Hepatocyte (in vitro differentiated cells): ENCODE results near the gene THSD4. TPM values are rescaled to one million over a fixed set of nuclear protein-coding genes. Genes with fewer than 3 reads are reported as not detected.

Experiments
- DNase-seq: peaks from one replicate; pipeline ENCODE4 v3.0.0-alpha.2; 2016; ENCODE audit warnings: low spot score
- H2AFZ ChIP-seq: fragments of 200-600 bp; sonication (generic); 2 replicates; pipeline ENCODE4 v1.6.0; 2016; ENCODE audit warnings: antibody characterized with exemption, mild to moderate bottlenecking
- H3K27ac ChIP-seq: fragments of 200-600 bp; sonication (generic); 2 replicates; pipeline ENCODE4 v1.5.1; 2016; ENCODE audit warnings: mild to moderate bottlenecking
- H3K27me3 ChIP-seq: fragments of 200-600 bp; sonication (generic); 2 replicates; pipeline ENCODE4 v1.6.1; 2016
- H3K36me3 ChIP-seq: fragments of 200-600 bp; sonication (generic); replicated peaks from 2 replicates; pipeline ENCODE4 v1.5.1; 2016; ENCODE audit warnings: low read depth; ENCODE audit not compliant: insufficient read depth
- H3K4me1 ChIP-seq: fragments of 200-600 bp; sonication (generic); 2 replicates; pipeline ENCODE4 v1.5.1; 2016; ENCODE audit warnings: mild to moderate bottlenecking, moderate library complexity; ENCODE audit not compliant: insufficient read depth
- H3K4me2 ChIP-seq: fragments of 200-600 bp; sonication (generic); 2 replicates; pipeline ENCODE4 v1.6.0; 2016
- H3K4me3 ChIP-seq: fragments of 200-600 bp; sonication (generic); 2 replicates; pipeline ENCODE4 v1.5.1; 2016; ENCODE audit warnings: mild to moderate bottlenecking
- H3K79me2 ChIP-seq: fragments of 200-600 bp; sonication (generic); 2 replicates; pipeline ENCODE4 v1.6.0; 2017; ENCODE audit warnings: mild to moderate bottlenecking
- H3K9me2 ChIP-seq: fragments of 200-600 bp; sonication (generic); replicated peaks from 2 replicates; pipeline ENCODE4 v1.6.0; 2017; ENCODE audit warnings: mild to moderate bottlenecking; ENCODE audit not compliant: insufficient read depth
- H3K9me3 ChIP-seq: fragments of 200-600 bp; sonication (generic); 2 replicates; pipeline ENCODE4 v1.5.1; 2016; ENCODE audit warnings: low read depth, mild to moderate bottlenecking
- H4K20me1 ChIP-seq: fragments of 200-600 bp; sonication (generic); 2 replicates; pipeline ENCODE4 v1.6.0; 2016; ENCODE audit warnings: mild to moderate bottlenecking; ENCODE audit not compliant: insufficient read depth, poor library complexity, severe bottlenecking
- CTCF ChIP-seq: fragments of 200-600 bp; sonication (generic); IDR thresholded peaks from 2 replicates; pipeline ENCODE4 v1.5.1; 2016; ENCODE audit warnings: antibody characterized with exemption, mild to moderate bottlenecking; ENCODE audit not compliant: poor library complexity
- EZH2 ChIP-seq: fragments of 200-600 bp; sonication (generic); IDR thresholded peaks from 2 replicates; pipeline ENCODE4 v1.6.1; 2016; ENCODE audit warnings: antibody characterized with exemption, mild to moderate bottlenecking, borderline replicate concordance
- EZH2phosphoT487 ChIP-seq: fragments of 200-600 bp; sonication (generic); IDR thresholded peaks from one replicate; pipeline ENCODE4 v1.6.1; 2018; ENCODE audit warnings: antibody characterized with exemption, mild to moderate bottlenecking, low read depth, moderate library complexity; ENCODE audit not compliant: unreplicated experiment, severe bottlenecking
- WGBS: methylation state at CpG from one replicate; pipeline ENCODE4 v1.1.6; 2016; ENCODE audit warnings: low lambda C conversion rate; ENCODE audit errors: missing lambda C conversion rate; 5-methylcytosine and 5-hydroxymethylcytosine counted together
- polyA plus RNA-seq: library from polyadenylated mRNA; unstranded; fragments of >200 nt; fragmentation: Nextera tagmentation; extraction: Ambion mirVana; gene quantifications from 2 replicates; pipeline ENCODE4 v1.2.1, GENCODE V29; 2016
- total RNA-seq: library from RNA; depleted of rRNA; stranded (reverse); fragments of >200 nt; gene quantifications from 2 replicates; pipeline ENCODE4 v1.2.3, GENCODE V29; 2014

THSD4 gene
- total and polyA plus RNA-seq, 2 experiments from 2014 or later, result 4.3 to 7.0 TPM

GRCh38 chr15:71632576-71633195 is 517.4 kb downstream of the THSD4 start:
- WGBS, result 53% methylated on average over 3 of the region's 3 CpGs
- Histone ChIP-seq H3K4me2 (no peak overlapping the region), H3K4me1 (peaks cover 31% of the 10 kb centered on the region), H4K20me1 (no peaks in the 10 kb centered on the region), H3K4me3 (no peak overlapping the region), H2AFZ (no peak overlapping the region), H3K9me2 (no peaks in the 10 kb centered on the region), H3K9me3 (no peaks in the 10 kb centered on the region), H3K27me3 (no peaks in the 10 kb centered on the region), H3K36me3 (no peaks in the 10 kb centered on the region), H3K79me2 (no peaks in the 10 kb centered on the region), H3K27ac (peak overlapping the region; percentile 53)
- DNase-seq, result no peak
- TF ChIP-seq EZH2phosphoT487 (no peak), CTCF (no peak), EZH2 (no peak)

- Histone ChIP-seq H3K79me2 (no peaks in the 10 kb centered on the region), H3K36me3 (no peaks in the 10 kb centered on the region)
- WGBS, result 54% methylated on average over 6 of the region's 6 CpGs
Observed at GRCh38 chr15:71634820-71635560, 519.7 kb downstream of the THSD4 start.

GRCh38 chr15:71635735-71636134 is 520.5 kb downstream of the THSD4 start:
- Histone ChIP-seq H3K27me3 (no peaks in the 10 kb centered on the region), H3K4me3 (no peak overlapping the region), H3K79me2 (no peaks in the 10 kb centered on the region), H3K4me2 (no peak overlapping the region), H2AFZ (no peak overlapping the region), H3K4me1 (peaks cover 15% of the 10 kb centered on the region), H3K36me3 (no peaks in the 10 kb centered on the region), H3K27ac (peak overlapping the region; percentile 3), H3K9me3 (no peaks in the 10 kb centered on the region), H4K20me1 (no peaks in the 10 kb centered on the region), H3K9me2 (no peaks in the 10 kb centered on the region)
- TF ChIP-seq EZH2 (no peak), EZH2phosphoT487 (no peak), CTCF (no peak)
- 96% methylated on average over 2 of the region's 2 CpGs for WGBS
- no peak for DNase-seq

More at GRCh38 chr15:71634820-71635560, 519.7 kb downstream of the THSD4 start:
- DNase-seq, result no peak
- TF ChIP-seq EZH2 (no peak), EZH2phosphoT487 (no peak), CTCF (no peak)
- Histone ChIP-seq H3K4me3 (no peak overlapping the region), H3K27ac (peak overlapping the region; percentile 3), H4K20me1 (no peaks in the 10 kb centered on the region), H2AFZ (no peak overlapping the region), H3K4me1 (peaks cover 17% of the 10 kb centered on the region), H3K27me3 (no peaks in the 10 kb centered on the region), H3K4me2 (no peak overlapping the region), H3K9me2 (no peaks in the 10 kb centered on the region), H3K9me3 (no peaks in the 10 kb centered on the region)
